Neural progenitor cell (in vitro differentiated cells): ENCODE data around the gene TRAF4.

ENCODE experiments used
- EZH2 ChIP-seq: fragments of 200-600 bp; sonication (generic); IDR thresholded peaks from 2 replicates; pipeline ENCODE4 v1.6.1; 2017; ENCODE audit warnings: antibody characterized with exemption, mild to moderate bottlenecking, moderate library complexity
- EZH2phosphoT487 ChIP-seq: fragments of 200-600 bp; sonication (generic); IDR thresholded peaks from 2 replicates; pipeline ENCODE4 v1.6.1; 2017; ENCODE audit warnings: antibody characterized with exemption
- TF ChIP-seq, protein P1 (sequence below): fragments of 200-600 bp; sonication (generic); IDR thresholded peaks from 2 replicates; pipeline ENCODE4 v1.5.1; 2017; ENCODE audit warnings: antibody characterized with exemption, mild to moderate bottlenecking

DNA sequence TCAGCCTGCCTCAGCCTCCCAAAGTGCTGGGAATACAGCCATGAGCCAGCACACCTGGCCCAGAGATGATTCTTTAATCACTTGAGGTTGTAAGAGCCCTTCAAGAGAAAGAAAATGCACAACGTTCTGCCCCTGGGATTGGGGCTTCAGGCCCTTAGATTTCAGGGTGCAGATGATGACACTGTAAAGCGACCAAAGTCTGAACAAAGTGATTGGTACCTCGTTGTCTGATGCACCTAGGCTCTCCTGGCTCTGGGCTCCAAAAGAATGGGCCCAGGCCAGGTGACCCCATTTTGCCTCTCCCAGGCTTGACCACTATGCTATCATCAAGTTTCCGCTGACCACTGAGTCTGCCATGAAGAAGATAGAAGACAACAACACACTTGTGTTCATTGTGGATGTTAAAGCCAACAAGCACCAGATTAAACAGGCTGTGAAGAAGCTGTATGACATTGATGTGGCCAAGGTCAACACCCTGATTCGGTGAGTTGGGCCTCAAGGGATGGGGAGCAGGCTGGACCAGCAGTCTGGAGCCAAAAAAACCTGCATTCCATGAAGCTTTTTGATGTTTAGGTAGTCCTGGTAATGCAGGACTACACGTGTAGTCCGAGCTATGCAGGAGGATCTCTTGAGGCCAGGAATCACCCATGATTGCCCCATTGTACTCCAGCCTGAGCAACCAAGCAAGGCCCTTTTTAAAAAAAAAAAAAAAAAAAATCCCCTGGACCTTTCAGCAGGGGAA lies 21.2 kb upstream of the TRAF4 start:
- TF ChIP-seq EZH2 = no peak
- TF ChIP-seq, protein P1, sequence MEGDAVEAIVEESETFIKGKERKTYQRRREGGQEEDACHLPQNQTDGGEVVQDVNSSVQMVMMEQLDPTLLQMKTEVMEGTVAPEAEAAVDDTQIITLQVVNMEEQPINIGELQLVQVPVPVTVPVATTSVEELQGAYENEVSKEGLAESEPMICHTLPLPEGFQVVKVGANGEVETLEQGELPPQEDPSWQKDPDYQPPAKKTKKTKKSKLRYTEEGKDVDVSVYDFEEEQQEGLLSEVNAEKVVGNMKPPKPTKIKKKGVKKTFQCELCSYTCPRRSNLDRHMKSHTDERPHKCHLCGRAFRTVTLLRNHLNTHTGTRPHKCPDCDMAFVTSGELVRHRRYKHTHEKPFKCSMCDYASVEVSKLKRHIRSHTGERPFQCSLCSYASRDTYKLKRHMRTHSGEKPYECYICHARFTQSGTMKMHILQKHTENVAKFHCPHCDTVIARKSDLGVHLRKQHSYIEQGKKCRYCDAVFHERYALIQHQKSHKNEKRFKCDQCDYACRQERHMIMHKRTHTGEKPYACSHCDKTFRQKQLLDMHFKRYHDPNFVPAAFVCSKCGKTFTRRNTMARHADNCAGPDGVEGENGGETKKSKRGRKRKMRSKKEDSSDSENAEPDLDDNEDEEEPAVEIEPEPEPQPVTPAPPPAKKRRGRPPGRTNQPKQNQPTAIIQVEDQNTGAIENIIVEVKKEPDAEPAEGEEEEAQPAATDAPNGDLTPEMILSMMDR = no peak
- no peak for TF ChIP-seq EZH2phosphoT487
